WTC11 (cell line): ENCODE measurements around the gene LGALS12.

Source experiments
- CTCF ChIP-seq: fragments of 200-600 bp; IDR thresholded peaks from 2 replicates; pipeline ENCODE4 v1.8.0; 2022; ENCODE audit warnings: antibody characterized with exemption
- ETV6 ChIP-seq: sonication (generic); formaldehyde crosslinking; IDR thresholded peaks from 2 replicates; pipeline ENCODE4 v1.8.1; 2022; ENCODE audit warnings: mild to moderate bottlenecking, missing genetic modification reagents
- GABPB1 ChIP-seq: sonication (generic); formaldehyde crosslinking; IDR thresholded peaks from 2 replicates; pipeline ENCODE4 v1.8.1; 2023; ENCODE audit warnings: mild to moderate bottlenecking, missing genetic modification reagents
- TF ChIP-seq, protein P1 (sequence below): sonication (generic); formaldehyde crosslinking; IDR thresholded peaks from 2 replicates; pipeline ENCODE4 v1.8.0; 2022; ENCODE audit warnings: mild to moderate bottlenecking, missing genetic modification reagents

GRCh38 chr11:63504933-63505586 lies 824 bp upstream of the LGALS12 start:
- TF ChIP-seq GABPB1 (CRISPR knock-in tag) (no peak), CTCF (no peak), ETV6 (CRISPR knock-in tag) (no peak)
- TF ChIP-seq, protein P1, sequence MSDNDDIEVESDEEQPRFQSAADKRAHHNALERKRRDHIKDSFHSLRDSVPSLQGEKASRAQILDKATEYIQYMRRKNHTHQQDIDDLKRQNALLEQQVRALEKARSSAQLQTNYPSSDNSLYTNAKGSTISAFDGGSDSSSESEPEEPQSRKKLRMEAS: no peak
